Astrocyte of the spinal cord (primary cell): ENCODE data around the gene ARL2.
A peak's percentile ranks its signal among the peaks of the same experiment; 100 is the strongest.

ENCODE experiments used
- DNase-seq: peaks from one replicate; pipeline ENCODE4 v3.0.0; 2011; ENCODE audit warnings: low read depth, low spot score
- H3K4me3 ChIP-seq: 2 replicates; pipeline ENCODE4 v1.5.1; 2011; ENCODE audit warnings: low read depth, mild to moderate bottlenecking, low read length, moderate library complexity
- CTCF ChIP-seq: IDR thresholded peaks from 2 replicates; pipeline ENCODE4 v1.5.1; 2012; ENCODE audit warnings: low read depth, mild to moderate bottlenecking, low read length, inconsistent platforms
- in situ Hi-C: cut with HindIII; loops from 2 replicates; pipeline ENCODE4 v1.10.0; 2017; ENCODE audit warnings: low sequenced_read_pairs

Gene ARL2

GRCh38 chr11:65043881-65044501 is 30.0 kb downstream of the ARL2 start:
- in situ Hi-C loops, result no loop called here

GRCh38 chr11:65045061-65045460 is 31.1 kb downstream of the ARL2 start:
- H3K4me3 ChIP-seq, result no peak overlapping the region
- in situ Hi-C loops, result no loop called here
- no peak for DNase-seq
- no peak for TF ChIP-seq CTCF

More at GRCh38 chr11:65043881-65044501, 30.0 kb downstream of the ARL2 start:
- TF ChIP-seq CTCF, result no peak
- no peak for DNase-seq
- H3K4me3 ChIP-seq, result no peak overlapping the region

- no peak for DNase-seq
- TF ChIP-seq CTCF, result no peak
- no peak overlapping the region for H3K4me3 ChIP-seq
- in situ Hi-C loops, result no loop called here
Measured at GRCh38 chr11:65045728-65046127, 31.8 kb downstream of the ARL2 start.

- no peak for DNase-seq
- H3K4me3 ChIP-seq, result peak overlapping the region; percentile 37
- in situ Hi-C loops, result no loop called here
- no peak for TF ChIP-seq CTCF
Measured at GRCh38 chr11:65047581-65048422, 33.8 kb downstream of the ARL2 start.

- no peak for TF ChIP-seq CTCF
- no peak overlapping the region for H3K4me3 ChIP-seq
- DNase-seq, result no peak
- in situ Hi-C loops, result no loop called here
Measured at GRCh38 chr11:65051398-65051858, 37.5 kb downstream of the ARL2 start.

GRCh38 chr11:65053827-65054508 is 40.0 kb downstream of the ARL2 start:
- no peak for TF ChIP-seq CTCF
- DNase-seq, result no peak
- no peak overlapping the region for H3K4me3 ChIP-seq
- in situ Hi-C loops, result no loop called here
